Loucy (cell line): ENCODE results near the gene ALPG.

Experiments used
- CTCF ChIP-seq: fragments of 200-600 bp; sonication (generic); conservative IDR thresholded peaks from 2 replicates; pipeline ENCODE4 v1.5.1; 2014; ENCODE audit warnings: mild to moderate bottlenecking, antibody characterized with exemption, low read length
- EZH2phosphoT487 ChIP-seq: fragments of 200-600 bp; IDR thresholded peaks from 2 replicates; pipeline ENCODE4 v1.6.1; 2018; ENCODE audit warnings: antibody characterized with exemption, mild to moderate bottlenecking, moderate library complexity, borderline replicate concordance

- TF ChIP-seq CTCF (no peak), EZH2phosphoT487 (no peak)
Observed at GRCh38 chr2:232374356-232374755, 32.3 kb upstream of the ALPG start.
